Liver (tissue), 3 donors: ENCODE data around the gene CA9.

Experiments
- GABPA ChIP-seq, 2 donors: IDR thresholded peaks in 1 of 2; conservative IDR thresholded peaks in 1 of 2; 2 replicates each; pipeline ENCODE4 v1.6.1; 2016; ENCODE audit warnings: antibody characterized with exemption in 2 of 2, mild to moderate bottlenecking in 1 of 2, moderate library complexity in 1 of 2
- TF ChIP-seq, protein P1 (sequence below): fragments of 150-350 bp; IDR thresholded peaks from 2 replicates; pipeline ENCODE4 v1.5.1; 2017; ENCODE audit warnings: improper control_type of control experiment, low read depth, low read length; ENCODE audit not compliant: missing input control
- donor health status: healthy.
- donor health status: healthy.

DNA sequence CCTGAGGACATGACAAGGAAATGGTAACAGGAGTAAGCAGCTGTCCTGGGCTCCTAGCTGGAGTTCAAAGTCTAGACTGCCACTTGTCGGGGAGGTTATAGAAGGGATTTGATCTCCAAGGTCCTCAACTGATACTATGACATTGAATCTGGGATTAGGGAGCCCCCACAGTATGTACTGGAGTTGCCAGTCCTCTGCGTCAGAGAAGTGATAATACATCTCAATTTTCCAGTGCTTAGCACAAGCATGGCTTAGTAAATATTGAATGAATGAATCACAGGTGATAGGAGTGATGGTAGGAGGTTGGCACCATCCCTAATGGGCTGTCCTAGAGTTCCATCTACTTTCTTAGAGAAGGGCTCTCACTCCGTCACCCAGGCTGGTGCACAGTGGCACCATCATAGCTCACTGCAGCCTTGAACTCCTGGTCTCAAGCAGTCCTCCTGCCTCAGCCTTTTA, 22.2 kb downstream of the CA9 start:
- TF ChIP-seq, protein P1, sequence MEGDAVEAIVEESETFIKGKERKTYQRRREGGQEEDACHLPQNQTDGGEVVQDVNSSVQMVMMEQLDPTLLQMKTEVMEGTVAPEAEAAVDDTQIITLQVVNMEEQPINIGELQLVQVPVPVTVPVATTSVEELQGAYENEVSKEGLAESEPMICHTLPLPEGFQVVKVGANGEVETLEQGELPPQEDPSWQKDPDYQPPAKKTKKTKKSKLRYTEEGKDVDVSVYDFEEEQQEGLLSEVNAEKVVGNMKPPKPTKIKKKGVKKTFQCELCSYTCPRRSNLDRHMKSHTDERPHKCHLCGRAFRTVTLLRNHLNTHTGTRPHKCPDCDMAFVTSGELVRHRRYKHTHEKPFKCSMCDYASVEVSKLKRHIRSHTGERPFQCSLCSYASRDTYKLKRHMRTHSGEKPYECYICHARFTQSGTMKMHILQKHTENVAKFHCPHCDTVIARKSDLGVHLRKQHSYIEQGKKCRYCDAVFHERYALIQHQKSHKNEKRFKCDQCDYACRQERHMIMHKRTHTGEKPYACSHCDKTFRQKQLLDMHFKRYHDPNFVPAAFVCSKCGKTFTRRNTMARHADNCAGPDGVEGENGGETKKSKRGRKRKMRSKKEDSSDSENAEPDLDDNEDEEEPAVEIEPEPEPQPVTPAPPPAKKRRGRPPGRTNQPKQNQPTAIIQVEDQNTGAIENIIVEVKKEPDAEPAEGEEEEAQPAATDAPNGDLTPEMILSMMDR = no peak
- TF ChIP-seq GABPA (IDR thresholded peaks at IDR 0.05 in 1 of 2, conservative IDR thresholded peaks at IDR 0.05 in 1 of 2) = no peak
